GM18505 (cell line): ENCODE data around the gene CCDC63.
"Not testable (repeated sequence)": the region's sequence is repeated elsewhere in the genome, so short reads cannot be mapped to it uniquely, and the experiment has no call there.

Experiments
- ATAC-seq: cut with Tn5 transposase; IDR thresholded peaks from one replicate; pipeline ENCODE4 v1.9.1; 2021; ENCODE audit not compliant: unreplicated experiment
- POLR2A ChIP-seq: IDR thresholded peaks from 4 replicates; pipeline ENCODE4 v1.6.1; 2011; ENCODE audit warnings: borderline replicate concordance; ENCODE audit not compliant: insufficient read depth, insufficient read length; ENCODE audit errors: extremely low read depth

CCDC63 gene

GRCh38 chr12:110849748-110850403 lies 3.1 kb downstream of the CCDC63 start:
- no peak for TF ChIP-seq POLR2A
- ATAC-seq: no peak

GRCh38 chr12:110850762-110851161 lies 4.0 kb downstream of the CCDC63 start:
- TF ChIP-seq POLR2A: no peak
- no peak for ATAC-seq

DNA sequence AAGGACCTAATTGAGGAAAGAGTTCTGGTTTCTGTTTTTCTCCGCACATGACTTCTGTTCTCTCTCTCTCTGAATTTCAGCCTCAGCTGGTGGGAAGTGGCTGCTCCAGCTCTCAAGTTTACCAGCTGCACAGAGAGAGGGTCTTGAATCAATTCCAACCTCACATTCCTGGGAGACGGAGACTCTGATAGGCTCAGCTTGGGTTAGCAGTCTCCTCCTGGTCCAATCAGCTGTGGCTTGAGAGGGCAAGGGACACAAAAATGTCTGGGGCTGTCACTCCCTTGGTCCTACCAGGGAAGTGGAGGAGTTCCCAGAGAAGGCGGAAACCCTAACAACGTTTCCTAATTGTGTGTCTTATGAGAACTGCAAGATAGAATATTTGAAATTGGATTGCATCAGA lies 7.0 kb downstream of the CCDC63 start:
- ATAC-seq: no peak
- TF ChIP-seq POLR2A: no peak

DNA sequence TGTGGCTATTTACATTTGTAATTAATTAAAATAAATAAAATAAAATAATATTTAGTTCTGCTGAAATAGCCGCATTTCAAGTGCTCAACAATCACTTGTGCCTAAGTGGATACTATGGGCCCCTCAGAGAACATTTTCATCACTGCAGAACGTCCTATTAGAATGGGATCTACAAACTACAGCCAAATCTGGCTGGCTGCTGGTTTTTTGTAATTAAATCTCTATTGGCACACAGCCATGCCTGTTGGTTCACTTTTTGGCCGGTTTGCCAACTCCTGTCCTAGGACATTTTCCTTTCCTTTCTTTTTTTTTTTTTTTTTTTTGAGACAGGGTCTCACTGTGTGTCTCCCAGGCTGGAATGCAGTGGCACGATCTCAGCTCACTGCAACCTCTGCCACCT lies 9.8 kb downstream of the CCDC63 start:
- TF ChIP-seq POLR2A: no peak
- no peak for ATAC-seq

- no peak for ATAC-seq
- no peak for TF ChIP-seq POLR2A
Measured at GRCh38 chr12:110857528-110857927, 10.7 kb downstream of the CCDC63 start.

- ATAC-seq: not testable (repeated sequence)
Measured at GRCh38 chr12:110857954-110858353, 11.2 kb downstream of the CCDC63 start.

DNA sequence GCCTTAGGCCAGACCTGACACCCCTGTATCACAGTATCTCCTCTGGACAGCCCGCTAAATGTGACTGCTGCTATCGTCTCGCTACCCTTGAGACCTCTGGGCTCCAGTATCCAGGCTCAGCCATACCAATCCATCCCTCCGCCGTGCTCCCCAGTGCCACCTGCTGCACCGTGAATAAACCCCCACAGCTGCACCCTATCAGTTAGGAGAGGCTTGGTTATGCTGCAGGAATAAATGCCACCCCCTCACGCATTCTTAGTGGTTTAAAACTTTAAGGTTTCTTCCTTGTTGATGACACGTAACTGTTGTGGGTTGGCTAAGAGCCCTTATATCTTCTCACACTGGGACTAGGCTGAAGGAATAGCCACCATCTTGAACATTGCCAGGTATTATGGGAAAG lies 12.1 kb downstream of the CCDC63 start:
- no peak for ATAC-seq
- no peak for TF ChIP-seq POLR2A

GRCh38 chr12:110860833-110861296 lies 14.1 kb downstream of the CCDC63 start:
- no peak for ATAC-seq
- no peak for TF ChIP-seq POLR2A

GRCh38 chr12:110861729-110862128 lies 14.9 kb downstream of the CCDC63 start:
- no peak for TF ChIP-seq POLR2A
- ATAC-seq: no peak

- no peak for ATAC-seq
- no peak for TF ChIP-seq POLR2A
Measured at GRCh38 chr12:110862329-110862728, 15.5 kb downstream of the CCDC63 start.

GRCh38 chr12:110863161-110863560 lies 16.4 kb downstream of the CCDC63 start:
- no peak for ATAC-seq
- TF ChIP-seq POLR2A: no peak

DNA sequence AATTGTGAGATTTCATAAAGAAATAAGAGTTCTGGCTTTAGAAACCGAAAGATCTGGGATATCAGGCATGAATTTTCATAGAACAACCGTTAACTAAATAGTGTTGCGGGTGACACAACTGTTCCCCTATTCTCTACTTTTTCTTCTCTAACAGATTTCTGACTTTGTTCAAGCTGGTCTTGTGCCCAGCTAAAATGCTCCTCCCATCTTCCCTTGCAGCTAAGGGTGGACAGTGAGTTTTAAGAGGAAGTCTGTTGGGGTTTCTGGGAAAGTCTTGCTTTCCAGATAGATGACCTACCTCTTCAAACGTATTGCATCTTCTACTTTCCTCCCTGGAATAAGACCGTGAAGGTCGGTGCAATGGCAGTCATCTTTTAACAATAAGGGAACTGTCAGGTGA lies 18.7 kb downstream of the CCDC63 start:
- no peak for TF ChIP-seq POLR2A
- ATAC-seq: no peak

GRCh38 chr12:110869026-110869425 lies 22.2 kb downstream of the CCDC63 start:
- no peak for TF ChIP-seq POLR2A
- no peak for ATAC-seq

DNA sequence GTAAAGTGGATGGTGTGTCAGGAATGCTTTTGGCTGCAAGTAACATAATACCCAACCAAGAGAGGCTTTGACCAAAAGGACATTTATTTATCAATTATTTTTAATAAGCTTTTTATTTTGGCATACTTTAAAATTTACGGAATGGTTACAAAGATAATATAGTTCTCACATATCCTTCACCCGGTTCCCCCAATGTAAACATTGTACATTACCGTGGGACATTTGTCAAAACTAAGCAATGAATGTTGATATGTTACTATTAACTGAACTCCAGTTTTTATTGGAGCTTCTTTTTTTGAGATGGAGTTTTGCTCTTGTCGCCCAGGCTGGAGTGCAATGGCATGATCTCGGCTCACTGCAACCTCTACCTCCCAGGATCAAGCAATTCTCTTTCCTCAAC lies 23.0 kb downstream of the CCDC63 start:
- no peak for ATAC-seq
- no peak for TF ChIP-seq POLR2A

- ATAC-seq: no peak
- TF ChIP-seq POLR2A: no peak
Measured at GRCh38 chr12:110872100-110872499, 25.3 kb downstream of the CCDC63 start.
